IgD-negative memory B cell (primary cell): ENCODE data around the gene DGKQ. TPM values are rescaled to one million over a fixed set of nuclear protein-coding genes. Genes with fewer than 3 reads are reported as not detected.

ENCODE experiments used
- H3K27ac Mint-ChIP-seq, 3 donors: one replicate each; pipeline ENCODE4 v1.8.0; 2020 to 2022; ENCODE audit warnings: mild to moderate bottlenecking in 3 of 3, mixed read lengths in 3 of 3, moderate library complexity in 1 of 3
- H3K27me3 Mint-ChIP-seq: one replicate; pipeline ENCODE4 v1.8.0; 2021; ENCODE audit warnings: mixed read lengths
- H3K36me3 Mint-ChIP-seq: one replicate; pipeline ENCODE4 v1.8.0; 2020; ENCODE audit warnings: mild to moderate bottlenecking, mixed read lengths
- H3K4me1 Mint-ChIP-seq, 3 donors: one replicate each; pipeline ENCODE4 v1.8.0; 2020 to 2022; ENCODE audit warnings: mixed read lengths in 3 of 3, mild to moderate bottlenecking in 1 of 3
- H3K4me3 Mint-ChIP-seq, 4 donors: one replicate each; pipeline ENCODE4 v1.8.0; 2020 to 2022; ENCODE audit warnings: mild to moderate bottlenecking in 4 of 4, mixed read lengths in 4 of 4, moderate library complexity in 3 of 4
- H3K9me3 Mint-ChIP-seq, 3 donors: one replicate each; pipeline ENCODE4 v1.8.0; 2020 to 2021; ENCODE audit warnings: mixed read lengths in 3 of 3, mild to moderate bottlenecking in 1 of 3
- polyA plus RNA-seq: library from polyadenylated mRNA; unstranded; fragments of 300-500 nt; fragmentation: Illumina TruSeq; gene quantifications from one replicate; pipeline ENCODE4 v1.2.3, GENCODE V29; 2021

DGKQ gene
- polyA plus RNA-seq, 1 donor from 2014 or later: 3.5 TPM

DNA sequence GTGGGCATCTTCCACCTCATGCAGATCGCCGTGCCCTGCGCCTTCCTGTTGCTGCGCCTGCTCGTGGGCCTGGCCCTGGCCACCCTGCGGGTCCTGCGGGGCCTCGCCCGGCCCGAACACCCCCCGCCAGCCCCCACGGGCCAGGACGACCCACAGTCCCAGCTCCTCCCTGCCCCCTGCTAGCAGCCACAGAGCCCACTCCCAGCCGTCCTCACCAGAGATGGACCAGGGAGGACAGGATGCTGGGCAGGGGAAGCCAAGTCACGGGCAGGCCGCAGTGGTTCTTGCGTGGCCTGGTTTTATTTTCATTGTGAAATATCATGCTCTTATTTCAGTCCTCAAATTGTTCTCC is 15.1 kb downstream of the DGKQ start:
- Mint-ChIP-seq H3K36me3 (peaks cover 5% of the 10 kb centered on the region), H3K27me3 (no peaks in the 10 kb centered on the region), H3K4me3 (no peak overlapping the region), H3K9me3 (peaks cover 0 to 2% (median 0%) of the 10 kb centered on the region in 3 donors), H3K4me1 (no peaks in the 10 kb centered on the region), H3K27ac (peak overlapping the region in 1 of 3 donors; percentile 56)

DNA sequence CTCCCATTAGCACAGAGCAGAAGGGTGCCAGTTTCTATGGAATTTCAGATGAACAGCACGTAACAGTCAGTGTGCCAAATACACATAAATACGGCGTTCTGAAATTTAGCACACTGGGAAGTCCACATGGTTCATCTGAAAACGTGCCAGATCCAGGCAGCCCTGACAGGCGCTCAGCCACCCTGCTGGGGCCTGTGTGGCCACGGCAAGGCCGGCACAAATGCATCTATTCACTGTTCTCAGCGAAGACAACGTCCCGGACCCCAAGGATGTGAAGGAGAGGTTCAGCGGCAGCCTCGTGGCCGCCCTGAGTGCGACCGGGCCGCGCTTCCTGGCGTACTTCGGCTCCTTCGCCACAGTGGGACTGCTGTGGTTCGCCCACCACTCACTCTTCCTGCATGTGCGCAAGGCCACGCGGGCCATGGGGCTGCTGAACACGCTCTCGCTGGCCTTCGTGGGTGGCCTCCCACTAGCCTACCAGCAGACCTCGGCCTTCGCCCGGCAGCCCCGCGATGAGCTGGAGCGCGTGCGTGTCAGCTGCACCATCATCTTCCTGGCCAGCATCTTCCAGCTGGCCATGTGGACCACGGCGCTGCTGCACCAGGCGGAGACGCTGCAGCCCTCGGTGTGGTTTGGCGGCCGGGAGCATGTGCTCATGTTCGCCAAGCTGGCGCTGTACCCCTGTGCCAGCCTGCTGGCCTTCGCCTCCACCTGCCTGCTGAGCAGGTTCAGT is 15.6 kb downstream of the DGKQ start:
- Mint-ChIP-seq H3K4me3 (no peak overlapping the region), H3K27ac (no peak overlapping the region), H3K27me3 (no peaks in the 10 kb centered on the region), H3K36me3 (peaks cover 5% of the 10 kb centered on the region), H3K4me1 (no peaks in the 10 kb centered on the region), H3K9me3 (peaks cover 0 to 2% (median 0%) of the 10 kb centered on the region in 3 donors)

DNA sequence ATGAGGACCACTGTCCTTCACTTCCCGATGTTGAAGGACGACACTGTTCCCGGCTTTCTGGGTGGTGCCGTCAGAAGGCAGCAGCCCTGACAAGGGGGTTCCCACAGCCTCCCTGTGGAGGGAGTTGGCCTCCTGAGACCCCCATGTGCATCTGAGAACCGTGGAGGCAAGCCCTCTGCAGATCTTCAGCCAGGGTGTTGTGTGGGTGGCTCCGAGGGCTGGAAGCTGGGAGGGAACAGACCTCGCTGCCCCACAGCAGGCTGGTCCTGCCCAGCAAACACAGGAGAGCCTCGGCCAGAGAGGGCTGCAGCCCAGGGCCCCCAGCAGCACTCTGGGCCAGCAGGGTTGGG is 16.2 kb downstream of the DGKQ start:
- Mint-ChIP-seq H3K4me3 (no peak overlapping the region), H3K27me3 (no peaks in the 10 kb centered on the region), H3K9me3 (peaks cover 0 to 2% (median 0%) of the 10 kb centered on the region in 3 donors), H3K27ac (no peak overlapping the region), H3K4me1 (no peaks in the 10 kb centered on the region), H3K36me3 (peaks cover 5% of the 10 kb centered on the region)

- Mint-ChIP-seq H3K9me3 (peaks cover 0 to 2% (median 0%) of the 10 kb centered on the region in 3 donors), H3K27ac (no peak overlapping the region), H3K27me3 (no peaks in the 10 kb centered on the region), H3K4me3 (no peak overlapping the region), H3K4me1 (no peaks in the 10 kb centered on the region), H3K36me3 (peaks cover 5% of the 10 kb centered on the region)
Observed at GRCh38 chr4:956531-957230, 16.7 kb downstream of the DGKQ start.

GRCh38 chr4:955931-956381 is 17.4 kb downstream of the DGKQ start:
- Mint-ChIP-seq H3K4me3 (no peak overlapping the region), H3K9me3 (peaks cover 0 to 2% (median 0%) of the 10 kb centered on the region in 3 donors), H3K27me3 (no peaks in the 10 kb centered on the region), H3K36me3 (peaks cover 5% of the 10 kb centered on the region), H3K27ac (no peak overlapping the region), H3K4me1 (no peaks in the 10 kb centered on the region)

GRCh38 chr4:955161-955921 is 18.0 kb downstream of the DGKQ start:
- no peaks in the 10 kb centered on the region for H3K4me1 Mint-ChIP-seq
- H3K4me3 Mint-ChIP-seq: no peak overlapping the region

GRCh38 chr4:954211-955020 is 19.0 kb downstream of the DGKQ start:
- Mint-ChIP-seq H3K9me3 (peaks cover 0 to 2% (median 0%) of the 10 kb centered on the region in 3 donors), H3K27me3 (no peaks in the 10 kb centered on the region), H3K36me3 (peaks cover 5% of the 10 kb centered on the region), H3K27ac (no peak overlapping the region), H3K4me1 (no peaks in the 10 kb centered on the region), H3K4me3 (no peak overlapping the region)

More at GRCh38 chr4:955161-955921, 18.0 kb downstream of the DGKQ start:
- no peak overlapping the region for H3K27ac Mint-ChIP-seq
- peaks cover 5% of the 10 kb centered on the region for H3K36me3 Mint-ChIP-seq
- H3K27me3 Mint-ChIP-seq: no peaks in the 10 kb centered on the region
- H3K9me3 Mint-ChIP-seq: peaks cover 0 to 2% (median 0%) of the 10 kb centered on the region in 3 donors

- Mint-ChIP-seq H3K27me3 (no peaks in the 10 kb centered on the region), H3K4me1 (no peaks in the 10 kb centered on the region), H3K36me3 (peaks cover 5% of the 10 kb centered on the region), H3K9me3 (no peaks in the 10 kb centered on the region), H3K27ac (no peak overlapping the region), H3K4me3 (no peak overlapping the region)
Observed at GRCh38 chr4:953574-953915, 19.8 kb downstream of the DGKQ start.

GRCh38 chr4:952881-953573 is 20.3 kb downstream of the DGKQ start:
- Mint-ChIP-seq H3K9me3 (no peaks in the 10 kb centered on the region), H3K27me3 (no peaks in the 10 kb centered on the region), H3K4me1 (no peaks in the 10 kb centered on the region), H3K4me3 (no peak overlapping the region), H3K36me3 (peaks cover 5% of the 10 kb centered on the region), H3K27ac (no peak overlapping the region)

DNA sequence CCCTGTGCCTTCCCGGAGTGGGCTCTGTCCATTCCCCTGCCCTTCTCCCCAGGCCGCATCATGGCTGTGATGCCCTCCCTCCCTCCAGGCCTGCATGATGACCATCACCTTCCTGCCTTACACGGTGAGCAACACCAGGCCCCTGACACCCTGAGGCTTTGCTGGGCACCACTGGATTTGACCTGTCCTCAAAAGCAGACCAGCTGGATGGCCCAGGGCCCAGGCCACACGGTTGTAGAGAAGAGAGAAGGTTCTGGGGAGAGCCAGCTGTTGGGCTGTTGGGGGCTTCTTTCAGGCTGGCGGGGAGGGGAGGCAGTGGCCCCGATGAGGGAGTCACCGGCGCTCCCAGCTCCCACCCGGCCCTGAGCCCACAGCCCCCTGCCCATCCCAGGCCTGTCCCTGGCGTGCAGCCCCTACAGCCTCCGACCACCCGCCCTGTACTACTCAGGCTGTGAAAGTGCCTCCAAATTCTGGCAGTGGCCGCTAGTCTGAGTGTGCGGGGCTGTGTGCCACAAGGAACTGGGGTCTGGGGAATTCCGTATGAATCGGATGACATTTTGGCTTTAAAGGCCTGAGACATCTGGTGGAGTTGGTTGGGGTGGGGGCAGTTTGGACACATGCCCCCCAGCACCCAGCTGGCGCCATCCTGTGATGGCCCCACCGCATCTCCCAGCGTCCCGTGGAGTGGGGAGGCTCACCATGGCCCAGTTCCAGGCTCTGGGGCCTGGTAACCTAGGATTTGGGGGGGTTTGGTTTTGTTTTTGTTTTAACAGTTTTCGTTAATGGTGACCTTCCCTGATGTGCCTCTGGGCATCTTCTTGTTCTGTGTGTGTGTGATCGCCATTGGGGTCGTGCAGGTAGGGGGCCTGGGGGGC is 21.5 kb downstream of the DGKQ start:
- Mint-ChIP-seq H3K27me3 (no peaks in the 10 kb centered on the region), H3K4me3 (no peak overlapping the region)

DNA sequence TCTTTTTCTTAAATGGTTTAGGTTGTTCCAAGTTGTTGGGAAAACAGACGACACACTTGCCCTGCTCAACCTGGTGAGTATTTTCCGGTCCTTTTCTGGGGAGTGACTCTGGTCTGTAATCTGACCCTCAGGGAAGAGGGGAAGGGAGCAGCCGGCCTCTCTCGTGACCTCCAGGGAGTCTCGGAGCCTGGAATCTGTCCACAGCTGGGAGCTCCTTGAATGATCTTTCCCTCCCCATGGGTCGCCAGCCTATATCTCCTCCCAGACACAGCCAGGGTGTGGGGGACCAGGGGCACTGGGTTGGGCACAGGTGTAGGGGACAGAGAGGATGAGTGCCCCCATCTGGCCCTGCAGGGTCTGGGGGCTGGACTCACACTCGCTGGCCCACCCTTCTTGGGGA is 22.2 kb downstream of the DGKQ start:
- H3K4me1 Mint-ChIP-seq: no peaks in the 10 kb centered on the region

More for the DNA sequence above, 21.5 kb downstream of the DGKQ start:
- Mint-ChIP-seq H3K4me1 (no peaks in the 10 kb centered on the region), H3K9me3 (no peaks in the 10 kb centered on the region), H3K27ac (no peak overlapping the region), H3K36me3 (peaks cover 5% of the 10 kb centered on the region)

DNA sequence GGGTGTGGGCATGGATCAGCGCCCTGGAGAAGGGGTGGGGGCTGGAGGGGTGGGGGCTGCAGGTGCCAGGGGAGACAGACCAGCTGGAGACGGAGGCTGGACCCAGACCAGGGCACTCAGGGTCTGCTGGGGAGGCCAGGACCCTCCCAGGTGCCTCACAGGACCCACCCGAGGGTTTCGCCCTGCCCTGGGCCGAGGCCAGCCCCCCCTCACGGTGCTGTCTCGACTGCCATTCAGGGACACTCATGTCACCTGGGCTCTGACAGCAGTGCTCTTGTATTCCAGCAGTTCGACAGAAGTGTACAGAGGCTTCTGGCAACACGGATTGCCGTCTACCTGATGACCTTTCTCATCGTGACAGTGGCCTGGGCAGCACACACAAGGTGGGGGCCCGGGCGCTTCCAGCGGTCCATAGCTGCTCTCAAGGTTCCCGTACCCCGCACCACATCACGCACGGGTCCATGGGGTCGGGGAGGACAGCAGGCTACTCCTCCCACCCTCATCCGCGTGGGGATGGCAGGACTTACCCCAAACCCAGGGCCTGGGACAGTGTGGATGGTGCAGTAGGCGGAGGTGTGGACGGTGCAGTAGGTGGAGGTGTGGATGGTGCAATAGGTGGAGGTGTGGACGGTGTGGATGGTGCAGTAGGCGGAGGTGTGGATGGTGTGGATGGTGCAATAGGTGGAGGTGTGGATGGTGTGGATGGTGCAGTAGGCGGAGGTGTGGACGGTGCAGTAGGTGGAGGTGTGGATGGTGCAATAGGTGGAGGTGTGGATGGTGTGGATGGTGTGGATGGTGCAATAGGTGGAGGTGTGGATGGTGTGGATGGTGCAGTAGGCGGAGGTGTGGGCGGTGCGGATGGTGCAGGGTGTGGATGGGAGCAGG is 23.0 kb downstream of the DGKQ start:
- Mint-ChIP-seq H3K27me3 (no peaks in the 10 kb centered on the region), H3K27ac (no peak overlapping the region), H3K4me1 (peaks cover 0 to under 1% (median 0%) of the 10 kb centered on the region in 3 donors), H3K36me3 (peaks cover 3% of the 10 kb centered on the region), H3K4me3 (no peak overlapping the region), H3K9me3 (no peaks in the 10 kb centered on the region)

More for the DNA sequence above, 22.2 kb downstream of the DGKQ start:
- no peaks in the 10 kb centered on the region for H3K27me3 Mint-ChIP-seq
- no peaks in the 10 kb centered on the region for H3K9me3 Mint-ChIP-seq
- H3K36me3 Mint-ChIP-seq: peaks cover 3% of the 10 kb centered on the region
- no peak overlapping the region for H3K27ac Mint-ChIP-seq
- H3K4me3 Mint-ChIP-seq: no peak overlapping the region

GRCh38 chr4:949656-950055 is 23.7 kb downstream of the DGKQ start:
- Mint-ChIP-seq H3K4me3 (no peak overlapping the region), H3K4me1 (peaks cover 0 to 1% (median 0%) of the 10 kb centered on the region in 3 donors), H3K9me3 (no peaks in the 10 kb centered on the region), H3K36me3 (no peaks in the 10 kb centered on the region), H3K27ac (no peak overlapping the region), H3K27me3 (no peaks in the 10 kb centered on the region)
